ENCODE measurements around the gene CYP2R1.

GRCh38 chr11:14907411-14908213 is 15.6 kb upstream of the CYP2R1 start:
- TF ChIP-seq BMI1 (IDR thresholded peaks at IDR 0.05; ENCODE audit: borderline replicate concordance) (no peak), CTCF (IDR thresholded peaks at IDR 0.05 in 2 of 3, conservative IDR thresholded peaks at IDR 0.05 in 1 of 3; ENCODE audit: control insufficient read depth in 2 of 3, extremely low read depth in 1 of 3, insufficient read depth in 1 of 3, low read depth in 3 of 3, low read length in 3 of 3) (peak; percentile 58 to 90 (median 81))

Measured in GM12878 (cell line).